Activated CD4-positive, alpha-beta T cell treated with anti-CD3 and anti-CD28 coated beads, Interleukin-2, amount 50 U/mL, for 24 hours (primary cell): ENCODE measurements around the gene HLA-B.

ENCODE experiments used
- DNase-seq, 2 donors: peaks; one replicate each; pipeline ENCODE4 v3.0.0-alpha.2; 2020; ENCODE audit warnings: low read depth in 1 of 2, low spot score in 1 of 2

HLA-B gene

GRCh38 chr6:31308050-31308844 lies 48.7 kb downstream of the HLA-B start:
- peak; percentile 43 to 50 for DNase-seq

DNA sequence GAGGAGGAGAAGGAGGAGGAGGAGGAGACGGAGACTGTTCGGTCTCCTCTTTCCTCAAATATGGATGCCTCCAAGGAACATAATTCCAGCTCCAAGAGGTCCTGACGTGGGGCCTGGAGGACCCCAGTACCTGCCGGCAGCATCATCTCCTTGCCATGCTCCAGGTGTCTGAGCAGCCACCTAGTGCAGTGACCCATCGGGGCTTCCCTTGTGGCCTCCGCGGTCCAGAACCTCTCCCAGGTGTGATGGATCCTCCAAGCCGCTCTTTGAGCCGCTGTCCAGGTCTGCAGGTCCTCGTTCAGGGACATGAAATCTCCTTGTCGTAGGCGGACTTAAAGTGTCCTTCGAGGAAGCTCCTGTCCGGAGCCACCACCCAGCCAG lies 49.3 kb downstream of the HLA-B start:
- DNase-seq, result no peak

DNA sequence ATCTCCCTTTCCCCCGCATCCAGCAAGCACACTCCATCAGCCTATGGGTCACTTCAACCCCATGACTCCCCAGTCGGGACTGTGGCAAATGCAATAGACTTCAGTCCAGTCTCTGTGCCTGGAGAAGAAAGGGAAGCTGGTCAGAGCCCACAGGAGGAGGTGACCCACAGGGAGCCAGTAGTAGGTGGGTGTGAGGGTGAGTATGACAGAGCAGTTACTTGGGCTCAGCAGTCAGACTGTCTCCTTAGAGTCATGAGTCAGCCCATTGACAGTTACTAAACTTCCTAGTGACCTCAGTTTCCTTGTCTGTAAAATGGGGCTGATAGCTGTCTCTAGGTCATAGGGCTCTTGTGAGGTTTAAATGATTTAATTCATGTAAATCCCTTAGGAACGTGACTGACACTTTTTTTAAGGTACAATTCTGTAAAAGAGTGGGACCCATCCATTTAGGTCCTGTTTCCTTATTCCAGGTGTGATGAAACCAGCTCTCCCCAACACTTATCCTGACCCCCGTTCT lies 51.2 kb downstream of the HLA-B start:
- DNase-seq, result no peak

GRCh38 chr6:31304683-31305082 lies 52.3 kb downstream of the HLA-B start:
- DNase-seq, result no peak
